Esophagus muscularis mucosa (tissue), 4 donors: ENCODE results near the gene GPATCH2. TPM values are rescaled to one million over a fixed set of nuclear protein-coding genes. Genes with fewer than 3 reads are reported as not detected.

ENCODE experiments used
- DNase-seq: peaks from one replicate; pipeline ENCODE4 v3.0.0-alpha.2; 2017; ENCODE audit errors: extremely low spot score
- H3K27ac ChIP-seq, 4 donors: fragments of 200-600 bp; sonication (generic); replicated peaks in 1 of 4; 1 replicate in 3 of 4; 2 replicates in 1 of 4; pipeline ENCODE4 v1.5.1; 2016 to 2019; ENCODE audit warnings: mild to moderate bottlenecking in 1 of 4
- H3K27me3 ChIP-seq, 4 donors: fragments of 200-600 bp; sonication (generic); one replicate each; pipeline versions ENCODE4 v1.5.1 to v1.6.0; 2016 to 2019
- H3K36me3 ChIP-seq, 4 donors: fragments of 200-600 bp; sonication (generic); one replicate each; pipeline ENCODE4 v1.5.1; 2016 to 2019
- H3K4me1 ChIP-seq, 4 donors: fragments of 200-600 bp; sonication (generic); one replicate each; pipeline ENCODE4 v1.5.1; 2016 to 2019
- H3K4me3 ChIP-seq, 4 donors: fragments of 200-600 bp; sonication (generic); 1 replicate in 2 of 4; 2 replicates in 2 of 4; pipeline ENCODE4 v1.5.1; 2016 to 2019; ENCODE audit warnings: mild to moderate bottlenecking in 4 of 4, moderate library complexity in 1 of 4
- H3K9me3 ChIP-seq, 4 donors: fragments of 200-600 bp; sonication (generic); 1 replicate in 3 of 4; 2 replicates in 1 of 4; pipeline ENCODE4 v1.5.1; 2016 to 2019
- EP300 ChIP-seq: sonication (generic); formaldehyde crosslinking; IDR thresholded peaks from one replicate; pipeline ENCODE4 v1.6.1; 2017; ENCODE audit warnings: antibody characterized with exemption
- POLR2A ChIP-seq: fragments of 450-650 bp; IDR thresholded peaks from one replicate; pipeline ENCODE4 v1.6.1; 2017; ENCODE audit warnings: antibody characterized with exemption, moderate library complexity, mild to moderate bottlenecking, low read depth
- POLR2AphosphoS5 ChIP-seq, 2 donors: sonication (generic); formaldehyde crosslinking; IDR thresholded peaks; one replicate each; pipeline ENCODE4 v1.6.1; 2017; ENCODE audit warnings: antibody characterized with exemption in 2 of 2
- WGBS: methylation state at CpG from one replicate; pipeline ENCODE4 v1.1.5; 2018; 5-methylcytosine and 5-hydroxymethylcytosine counted together
- intact Hi-C: fragments of 100-400 bp; cut with DNase I; formaldehyde crosslinking; loops from one replicate; pipeline ENCODE4 v1.15.1; 2023
- total RNA-seq, 4 donors: library from RNA; depleted of rRNA; stranded (reverse); fragments of >200 nt; gene quantifications; one replicate each; pipeline versions ENCODE4 v1.1.0 to v1.2.1, GENCODE V29; 2016
- TF ChIP-seq, protein P1 (sequence below), 3 experiments: fragments of 200-600 bp in 2 of 3; fragments of 450-650 bp in 1 of 3; sonication (generic) in 2 of 3; IDR thresholded peaks; one replicate each; pipeline ENCODE4 v1.5.1; 2017 to 2019; ENCODE audit warnings: antibody characterized with exemption in 3 of 3, mild to moderate bottlenecking in 2 of 3, moderate library complexity in 1 of 3

The GPATCH2 gene
- total RNA-seq, 4 donors from 2014 or later, result 10.0 to 15.7 (median 13.2) TPM

DNA sequence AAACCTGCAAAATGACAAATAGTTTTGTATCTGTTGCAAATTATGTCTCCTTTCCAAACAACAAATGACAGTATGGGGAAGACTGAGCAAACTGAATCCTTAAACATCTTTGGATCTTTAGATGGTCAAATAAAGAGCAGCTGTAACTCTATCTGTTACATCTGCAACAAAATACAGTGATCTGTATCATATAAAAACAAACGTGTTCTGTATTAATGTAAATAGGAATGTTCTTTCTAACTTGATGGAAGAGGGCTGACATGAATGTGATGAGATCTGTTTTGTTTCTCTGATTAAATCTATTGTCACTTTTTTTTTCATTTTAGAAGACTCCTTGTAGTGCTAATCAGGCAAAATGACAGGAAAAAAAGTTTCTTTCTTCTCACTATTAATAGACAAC lies 159.5 kb downstream of the GPATCH2 start:
- no peak for DNase-seq
- Histone ChIP-seq H3K4me3 (no peak overlapping the region), H3K9me3 (peaks cover 0 to 5% (median 0%) of the 10 kb centered on the region in 4 donors), H3K27ac (no peak overlapping the region), H3K27me3 (no peaks in the 10 kb centered on the region), H3K4me1 (no peaks in the 10 kb centered on the region), H3K36me3 (no peaks in the 10 kb centered on the region)
- WGBS, result 77% methylated on average over 1 of the region's 1 CpG
- no peak for TF ChIP-seq POLR2AphosphoS5 (IDR thresholded peaks at IDR 0.05)
- TF ChIP-seq EP300, result no peak
- TF ChIP-seq, protein P1, sequence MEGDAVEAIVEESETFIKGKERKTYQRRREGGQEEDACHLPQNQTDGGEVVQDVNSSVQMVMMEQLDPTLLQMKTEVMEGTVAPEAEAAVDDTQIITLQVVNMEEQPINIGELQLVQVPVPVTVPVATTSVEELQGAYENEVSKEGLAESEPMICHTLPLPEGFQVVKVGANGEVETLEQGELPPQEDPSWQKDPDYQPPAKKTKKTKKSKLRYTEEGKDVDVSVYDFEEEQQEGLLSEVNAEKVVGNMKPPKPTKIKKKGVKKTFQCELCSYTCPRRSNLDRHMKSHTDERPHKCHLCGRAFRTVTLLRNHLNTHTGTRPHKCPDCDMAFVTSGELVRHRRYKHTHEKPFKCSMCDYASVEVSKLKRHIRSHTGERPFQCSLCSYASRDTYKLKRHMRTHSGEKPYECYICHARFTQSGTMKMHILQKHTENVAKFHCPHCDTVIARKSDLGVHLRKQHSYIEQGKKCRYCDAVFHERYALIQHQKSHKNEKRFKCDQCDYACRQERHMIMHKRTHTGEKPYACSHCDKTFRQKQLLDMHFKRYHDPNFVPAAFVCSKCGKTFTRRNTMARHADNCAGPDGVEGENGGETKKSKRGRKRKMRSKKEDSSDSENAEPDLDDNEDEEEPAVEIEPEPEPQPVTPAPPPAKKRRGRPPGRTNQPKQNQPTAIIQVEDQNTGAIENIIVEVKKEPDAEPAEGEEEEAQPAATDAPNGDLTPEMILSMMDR (IDR thresholded peaks at IDR 0.05), result no peak
- no peak for TF ChIP-seq POLR2A
- intact Hi-C loops, result no loop called here

DNA sequence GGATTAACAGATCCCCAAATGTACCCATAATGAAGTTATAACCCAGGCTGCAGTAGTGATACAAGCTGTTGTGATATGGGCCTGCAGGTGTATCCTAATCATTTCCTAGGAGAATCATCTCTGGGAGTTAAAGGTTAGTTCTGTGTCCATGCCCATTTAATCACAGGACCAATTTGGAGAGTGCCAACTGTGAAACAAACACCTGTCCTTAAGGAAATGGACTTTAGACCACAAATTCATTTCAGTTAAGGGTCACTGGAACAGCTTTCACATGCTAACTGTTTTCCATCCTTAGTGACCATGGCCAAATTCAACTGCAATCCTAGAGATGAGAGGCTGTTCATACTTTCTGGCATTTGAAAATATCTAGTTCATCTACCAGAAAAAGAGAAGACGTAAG lies 160.9 kb downstream of the GPATCH2 start:
- Histone ChIP-seq H3K36me3 (no peaks in the 10 kb centered on the region), H3K27me3 (no peaks in the 10 kb centered on the region), H3K4me3 (no peak overlapping the region), H3K4me1 (no peaks in the 10 kb centered on the region), H3K9me3 (peaks cover 0 to 12% (median 5%) of the 10 kb centered on the region in 4 donors), H3K27ac (no peak overlapping the region)
- intact Hi-C loops, result no loop called here
- WGBS, result 89% methylated on average over 1 of the region's 1 CpG
- no peak for DNase-seq
- TF ChIP-seq EP300 (no peak), POLR2AphosphoS5 (IDR thresholded peaks at IDR 0.05) (no peak), POLR2A (no peak)
- TF ChIP-seq, protein P1 (IDR thresholded peaks at IDR 0.05), result no peak

DNA sequence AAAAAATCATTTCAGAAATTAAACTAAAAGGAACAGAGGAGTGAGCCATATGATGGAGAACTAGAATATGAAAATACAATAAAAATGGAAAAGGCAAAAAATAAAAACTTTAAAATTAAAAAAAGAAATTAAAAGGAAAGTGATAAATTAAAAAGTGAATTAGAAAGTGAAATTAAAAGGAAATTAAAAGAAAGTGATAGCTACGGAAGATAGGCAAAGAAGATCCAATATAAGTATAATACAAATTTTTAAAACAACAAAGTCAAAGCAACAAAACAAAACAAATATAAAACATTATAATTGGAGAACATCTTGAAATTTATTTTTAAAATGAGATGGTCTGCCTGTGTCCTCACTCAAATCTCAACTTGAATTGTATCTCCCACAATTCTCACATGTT lies 165.8 kb downstream of the GPATCH2 start:
- intact Hi-C loops, result no loop called here
- 100% methylated on average over 1 of the region's 1 CpG for WGBS

DNA sequence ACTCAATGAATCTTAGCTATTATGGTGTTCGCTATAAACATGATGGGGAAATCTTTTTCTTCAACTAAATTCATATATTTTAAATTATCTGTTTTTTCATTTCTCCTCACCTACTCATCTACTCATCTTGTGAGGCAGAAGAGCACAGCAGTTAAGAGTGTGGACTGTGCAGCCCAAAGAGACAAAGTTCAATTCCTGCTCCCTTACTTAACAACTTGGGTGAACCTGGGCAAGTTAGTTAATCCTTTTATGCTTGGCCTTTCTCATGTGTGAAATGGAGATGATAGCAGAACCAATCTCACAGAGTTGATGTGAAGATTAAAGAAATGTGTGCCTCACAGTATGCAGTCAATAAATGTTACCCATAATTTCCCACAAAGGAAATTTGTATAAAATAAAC lies 168.2 kb downstream of the GPATCH2 start:
- Histone ChIP-seq H3K4me3 (no peak overlapping the region), H3K36me3 (no peaks in the 10 kb centered on the region), H3K27ac (no peak overlapping the region), H3K27me3 (no peaks in the 10 kb centered on the region), H3K4me1 (no peaks in the 10 kb centered on the region), H3K9me3 (peaks cover 0 to 13% (median 6%) of the 10 kb centered on the region in 4 donors)
- DNase-seq, result no peak
- WGBS, result 97% methylated on average over 1 of the region's 1 CpG
- intact Hi-C loops, result no loop called here
- TF ChIP-seq POLR2AphosphoS5 (IDR thresholded peaks at IDR 0.05), result no peak
- TF ChIP-seq, protein P1 (IDR thresholded peaks at IDR 0.05), result no peak
- TF ChIP-seq POLR2A, result no peak
- TF ChIP-seq EP300, result no peak

More for the DNA sequence above, 165.8 kb downstream of the GPATCH2 start:
- H3K36me3 ChIP-seq, result no peaks in the 10 kb centered on the region
- H3K27ac ChIP-seq, result no peak overlapping the region
- DNase-seq, result no peak
- H3K9me3 ChIP-seq, result peaks cover 0 to 13% (median 6%) of the 10 kb centered on the region in 4 donors
- H3K4me3 ChIP-seq, result no peak overlapping the region
- no peaks in the 10 kb centered on the region for H3K4me1 ChIP-seq
- no peaks in the 10 kb centered on the region for H3K27me3 ChIP-seq
- TF ChIP-seq, protein P1 (IDR thresholded peaks at IDR 0.05), result no peak
- TF ChIP-seq EP300 (no peak), POLR2A (no peak), POLR2AphosphoS5 (IDR thresholded peaks at IDR 0.05) (no peak)

DNA sequence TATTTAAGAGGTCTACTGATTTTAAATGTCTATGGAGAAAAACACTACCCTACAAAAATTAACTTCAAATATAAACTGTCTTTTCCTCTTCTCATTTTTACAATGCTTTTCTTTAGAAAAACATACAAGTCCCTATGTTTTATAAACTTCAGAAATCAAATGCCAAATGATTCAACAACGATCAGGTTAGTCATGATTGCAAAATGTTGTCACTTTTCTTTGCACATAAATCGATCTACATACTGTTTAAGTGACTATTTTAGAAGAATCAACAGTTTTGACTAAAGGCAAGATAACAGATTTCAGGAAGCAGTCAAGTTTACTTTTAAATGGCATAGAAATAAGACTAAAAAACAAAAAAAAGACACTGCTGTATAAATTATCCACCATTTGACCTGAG lies 168.7 kb downstream of the GPATCH2 start:
- no peaks in the 10 kb centered on the region for H3K4me1 ChIP-seq
- H3K9me3 ChIP-seq, result peaks cover 0 to 13% (median 6%) of the 10 kb centered on the region in 4 donors
- 80% methylated on average over 2 of the region's 2 CpGs for WGBS
- intact Hi-C loops, result no loop called here
- H3K36me3 ChIP-seq, result no peaks in the 10 kb centered on the region
- no peak overlapping the region for H3K27ac ChIP-seq
- DNase-seq, result no peak
- H3K4me3 ChIP-seq, result no peak overlapping the region
- TF ChIP-seq EP300, result no peak
- no peak for TF ChIP-seq POLR2A
- TF ChIP-seq, protein P1 (IDR thresholded peaks at IDR 0.05), result no peak
- TF ChIP-seq POLR2AphosphoS5 (IDR thresholded peaks at IDR 0.05), result no peak
- no peaks in the 10 kb centered on the region for H3K27me3 ChIP-seq
